ENCODE measurements around the gene MEF2A.

The MEF2A gene

GRCh38 chr15:99605490-99605931 is 39.7 kb downstream of the MEF2A start:
- TF ChIP-seq CTCF (IDR thresholded peaks at IDR 0.05; ENCODE audit: insufficient read depth, low read length, missing control alignments), result no peak
- ChIA-PET CTCF (no interaction called here), POLR2A (interaction anchor here (0.6 kb wide), 1 partner anchor 45 kb away, joined by 3 read pairs; no protein-coding TSS in a partner anchor)
- H3K4me3 ChIP-seq (ENCODE audit: low read depth, low read length), result no peak overlapping the region
- no peak for DNase-seq (ENCODE audit: low read depth, low spot score)

- CTCF ChIA-PET, result no interaction called here
Measured at GRCh38 chr15:99605990-99606389, 40.2 kb downstream of the MEF2A start.

GRCh38 chr15:99606646-99607045 is 40.9 kb downstream of the MEF2A start:
- CTCF ChIA-PET, result no interaction called here
- POLR2A ChIA-PET, result no interaction called here
- no peak for DNase-seq (ENCODE audit: low read depth, low spot score)
- no peak for TF ChIP-seq CTCF (IDR thresholded peaks at IDR 0.05; ENCODE audit: insufficient read depth, low read length, missing control alignments)
- no peak overlapping the region for H3K4me3 ChIP-seq (ENCODE audit: low read depth, low read length)

More at GRCh38 chr15:99605990-99606389, 40.2 kb downstream of the MEF2A start:
- no peak overlapping the region for H3K4me3 ChIP-seq (ENCODE audit: low read depth, low read length)
- POLR2A ChIA-PET, result interaction anchor here (0.6 kb wide), 1 partner anchor 45 kb away, joined by 3 read pairs; no protein-coding TSS in a partner anchor
- no peak for TF ChIP-seq CTCF (IDR thresholded peaks at IDR 0.05; ENCODE audit: insufficient read depth, low read length, missing control alignments)
- no peak for DNase-seq (ENCODE audit: low read depth, low spot score)

GRCh38 chr15:99613481-99613880 is 47.7 kb downstream of the MEF2A start:
- DNase-seq (ENCODE audit: low read depth, low spot score), result no peak
- ChIA-PET CTCF (interaction anchor here (1.1 kb wide), 1 partner anchor 9 kb away, joined by 3 read pairs; no protein-coding TSS in a partner anchor), POLR2A (no interaction called here)
- TF ChIP-seq CTCF (IDR thresholded peaks at IDR 0.05; ENCODE audit: insufficient read depth, low read length, missing control alignments), result no peak
- no peak overlapping the region for H3K4me3 ChIP-seq (ENCODE audit: low read depth, low read length)

GRCh38 chr15:99613887-99614647 is 48.3 kb downstream of the MEF2A start:
- H3K4me3 ChIP-seq (ENCODE audit: low read depth, low read length), result no peak overlapping the region
- CTCF ChIA-PET, result interaction anchor here (1.1 kb wide), 1 partner anchor 9 kb away, joined by 3 read pairs; no protein-coding TSS in a partner anchor
- DNase-seq (ENCODE audit: low read depth, low spot score), result no peak
- POLR2A ChIA-PET, result no interaction called here
- no peak for TF ChIP-seq CTCF (IDR thresholded peaks at IDR 0.05; ENCODE audit: insufficient read depth, low read length, missing control alignments)

- no peak for TF ChIP-seq CTCF (IDR thresholded peaks at IDR 0.05; ENCODE audit: insufficient read depth, low read length, missing control alignments)
- ChIA-PET CTCF (interaction anchor here (1.2 to 1.4 kb wide), 2 partner anchors 10 to 89 kb away, joined by 3 read pairs; no protein-coding TSS in a partner anchor), POLR2A (no interaction called here)
- DNase-seq (ENCODE audit: low read depth, low spot score), result no peak
- H3K4me3 ChIP-seq (ENCODE audit: low read depth, low read length), result no peak overlapping the region
Measured at GRCh38 chr15:99614749-99615288, 49.0 kb downstream of the MEF2A start.
